ENCODE data around the gene ODAD2. TPM values are rescaled to one million over a fixed set of nuclear protein-coding genes. Genes with fewer than 3 reads are reported as not detected.

Gene ODAD2
- total RNA-seq, 1 experiment from 2014 or later = 20.4 TPM

- intact Hi-C loops (cut with micrococcal nuclease) = no loop called here
Measured at GRCh38 chr10:27878281-27878680, 120.6 kb downstream of the ODAD2 start.

GRCh38 chr10:27865221-27865635 is 133.7 kb downstream of the ODAD2 start:
- ATAC-seq (peak; percentile 82), DNase-seq (ENCODE audit: low read depth, low spot score) (peak; percentile 7)
- intact Hi-C loops (cut with micrococcal nuclease) = no loop called here
- ChIA-PET RAD21 (ENCODE audit: low non-redundant PET in 1 of 2, low total read pairs in 2 of 2, uncharacterized antibody in 2 of 2, unreplicated experiment in 2 of 2) (no interaction called here), CTCF (no interaction called here), POLR2A (interaction anchor here (0.6 kb wide), 1 partner anchor 78 kb away, joined by 5 read pairs; no protein-coding TSS in a partner anchor)
- BruUV-seq (replicated peaks) = no TSS peak
- H3K4me3 ChIP-seq (replicated peaks in 1 of 2; ENCODE audit: low read depth in 1 of 2, low read length in 2 of 2) = no peak overlapping the region
- H3K79me2 ChIP-seq (ENCODE audit: insufficient read depth, low read length) = no peaks in the 10 kb centered on the region
- no peak overlapping the region for H3K9ac ChIP-seq (ENCODE audit: low read length)
- H3K9me3 ChIP-seq (ENCODE audit: control insufficient read depth in 1 of 2, insufficient read depth in 1 of 2, low read depth in 1 of 2, low read length in 2 of 2) = no peaks in the 10 kb centered on the region
- H3K9me2 ChIP-seq (ENCODE audit: insufficient read depth) = no peaks in the 10 kb centered on the region
- peak overlapping the region; percentile 54 for H3K4me2 ChIP-seq (ENCODE audit: low read length)
- H2AFZ ChIP-seq (ENCODE audit: low read depth, low read length, poor library complexity, severe bottlenecking) = peak overlapping the region; percentile 41
- TF ChIP-seq JUND (IDR thresholded peaks at IDR 0.05) (peak; percentile 12; the same call in 1 of the 2 replicates), CTCF (IDR thresholded peaks at IDR 0.05 in 2 of 3, conservative IDR thresholded peaks at IDR 0.05 in 1 of 3; ENCODE audit: borderline replicate concordance in 1 of 3, insufficient read depth in 1 of 3, low read depth in 2 of 3, low read length in 2 of 3) (no peak), CBX3 (IDR thresholded peaks at IDR 0.05; ENCODE audit: low read depth) (0 out of 2 replicates have a peak, but pooled peaks have one; percentile 46), RAD21 (IDR thresholded peaks at IDR 0.05; ENCODE audit: low read depth) (peak; percentile 34), MAX (IDR thresholded peaks at IDR 0.05) (peak; percentile 29; the same call in 1 of the 2 replicates), ZFX (IDR thresholded peaks at IDR 0.05) (no peak), REST (IDR thresholded peaks at IDR 0.05; ENCODE audit: low read depth) (no peak), SP1 (IDR thresholded peaks at IDR 0.05; ENCODE audit: low read depth) (peak; percentile 26; the same call in 1 of the 2 replicates)
- H3K4me1 ChIP-seq (ENCODE audit: control insufficient read depth in 1 of 2, insufficient read depth in 2 of 2, low read length in 2 of 2) = peaks cover 7 to 16% of the 10 kb centered on the region in 2 experiments; a peak in 3 of 4 replicates
- H3K36me3 ChIP-seq (ENCODE audit: control insufficient read depth in 1 of 2, insufficient read depth in 2 of 2, low read length in 2 of 2) = no peaks in the 10 kb centered on the region
- no peaks in the 10 kb centered on the region for H4K20me1 ChIP-seq (ENCODE audit: insufficient read depth)
- no peaks in the 10 kb centered on the region for H3K27me3 ChIP-seq (ENCODE audit: insufficient read depth, low read length)
- peak overlapping the region; percentile 7; the same call in 1 of the 2 replicates for H3K27ac ChIP-seq (ENCODE audit: low read depth, low read length)

More at GRCh38 chr10:27878281-27878680, 120.6 kb downstream of the ODAD2 start:
- H3K9me2 ChIP-seq (ENCODE audit: insufficient read depth) = no peaks in the 10 kb centered on the region
- H3K4me2 ChIP-seq (ENCODE audit: low read length) = no peak overlapping the region
- H3K4me1 ChIP-seq (ENCODE audit: control insufficient read depth in 1 of 2, insufficient read depth in 2 of 2, low read length in 2 of 2) = no peaks in the 10 kb centered on the region
- H3K27me3 ChIP-seq (ENCODE audit: insufficient read depth, low read length) = no peaks in the 10 kb centered on the region
- no peak overlapping the region for H3K4me3 ChIP-seq (replicated peaks in 1 of 2; ENCODE audit: low read depth in 1 of 2, low read length in 2 of 2)
- POLR2A ChIA-PET = no interaction called here
- ATAC-seq (no peak), DNase-seq (ENCODE audit: low read depth, low spot score) (no peak)
- TF ChIP-seq FOSL1 (IDR thresholded peaks at IDR 0.05; ENCODE audit: low read depth) = no peak
- TF ChIP-seq SRF (IDR thresholded peaks at IDR 0.05; ENCODE audit: low read depth) = no peak
- no peak for TF ChIP-seq ELF1 (IDR thresholded peaks at IDR 0.05; ENCODE audit: borderline replicate concordance, low read depth)
- H2AFZ ChIP-seq (ENCODE audit: low read depth, low read length, poor library complexity, severe bottlenecking) = no peak overlapping the region
- H4K20me1 ChIP-seq (ENCODE audit: insufficient read depth) = no peaks in the 10 kb centered on the region
- H3K27ac ChIP-seq (ENCODE audit: low read depth, low read length) = no peak overlapping the region
- H3K9ac ChIP-seq (ENCODE audit: low read length) = no peak overlapping the region
- H3K36me3 ChIP-seq (ENCODE audit: control insufficient read depth in 1 of 2, insufficient read depth in 2 of 2, low read length in 2 of 2) = no peaks in the 10 kb centered on the region
- CTCF ChIA-PET = no interaction called here
- no peaks in the 10 kb centered on the region for H3K79me2 ChIP-seq (ENCODE audit: insufficient read depth, low read length)
- RAD21 ChIA-PET (ENCODE audit: low non-redundant PET in 1 of 2, low total read pairs in 2 of 2, uncharacterized antibody in 2 of 2, unreplicated experiment in 2 of 2) = no interaction called here
- no TSS peak for BruUV-seq (replicated peaks)
- H3K9me3 ChIP-seq (ENCODE audit: control insufficient read depth in 1 of 2, insufficient read depth in 1 of 2, low read depth in 1 of 2, low read length in 2 of 2) = no peaks in the 10 kb centered on the region

Data from HCT116 (cell line).